AG08395 (cell line): ENCODE measurements around the gene OR2T29.
"Not testable (repeated sequence)": the region's sequence is repeated elsewhere in the genome, so short reads cannot be mapped to it uniquely, and the experiment has no call there.

Experiments used
- DNase-seq: peaks from one replicate; pipeline ENCODE4 v3.0.0; 2012; ENCODE audit warnings: mixed read lengths, low spot score

The OR2T29 gene

GRCh38 chr1:248510217-248510616, 52.4 kb downstream of the OR2T29 start:
- DNase-seq: not testable (repeated sequence)

- DNase-seq: not testable (repeated sequence)
Measured at GRCh38 chr1:248507773-248508172, 54.8 kb downstream of the OR2T29 start, which contains the start of gene OR2G6. Gene OR2G6, plus strand, starts transcription at chr1:248508073. Its CDS starts 13,574 bp downstream, at chr1:248521647.
